ENCODE measurements around the gene GABRR1.

Gene GABRR1

GRCh38 chr6:89180971-89181370, 36.2 kb downstream of the GABRR1 start:
- no peak for DNase-seq (ENCODE audit: low read depth)
- no peak for TF ChIP-seq CTCF (IDR thresholded peaks at IDR 0.05; ENCODE audit: control insufficient read depth, insufficient read depth, low read depth, low read length, missing control alignments)
- H3K4me3 ChIP-seq (ENCODE audit: control insufficient read depth, low read depth, low read length) = no peak overlapping the region

- no peak overlapping the region for H3K4me3 ChIP-seq (ENCODE audit: control insufficient read depth, low read depth, low read length)
- TF ChIP-seq CTCF (IDR thresholded peaks at IDR 0.05; ENCODE audit: control insufficient read depth, insufficient read depth, low read depth, low read length, missing control alignments) = no peak
- DNase-seq (ENCODE audit: low read depth) = no peak
These were observed 37.0 kb downstream of the GABRR1 start for GRCh38 chr6:89180112-89180511.

DNA sequence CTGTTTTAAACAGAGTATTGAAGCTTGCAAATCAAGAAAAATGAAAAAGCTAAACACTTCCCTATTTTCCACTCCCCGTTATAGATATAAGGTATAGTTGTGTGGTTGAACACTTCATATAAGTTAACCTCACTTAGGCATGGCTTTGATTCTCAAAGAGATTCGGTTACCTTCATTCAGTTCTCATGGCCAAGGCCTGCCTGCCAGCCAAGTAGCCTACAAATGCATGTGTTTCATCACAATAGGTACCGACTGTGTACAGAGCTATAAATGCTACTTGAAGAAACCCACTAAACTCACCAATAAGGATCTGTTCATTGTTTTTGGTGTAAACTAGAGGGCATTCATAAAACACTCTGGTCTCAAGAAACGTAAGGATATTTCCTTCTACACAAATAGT, 43.5 kb downstream of the GABRR1 start:
- DNase-seq (ENCODE audit: low read depth) = no peak
- TF ChIP-seq CTCF (IDR thresholded peaks at IDR 0.05; ENCODE audit: control insufficient read depth, insufficient read depth, low read depth, low read length, missing control alignments) = no peak

GRCh38 chr6:89172131-89172530, 45.0 kb downstream of the GABRR1 start:
- DNase-seq (ENCODE audit: low read depth) = no peak
- no peak overlapping the region for H3K4me3 ChIP-seq (ENCODE audit: control insufficient read depth, low read depth, low read length)
- no peak for TF ChIP-seq CTCF (IDR thresholded peaks at IDR 0.05; ENCODE audit: control insufficient read depth, insufficient read depth, low read depth, low read length, missing control alignments)

More for the DNA sequence above, 43.5 kb downstream of the GABRR1 start:
- H3K4me3 ChIP-seq (ENCODE audit: control insufficient read depth, low read depth, low read length) = no peak overlapping the region

- DNase-seq (ENCODE audit: low read depth) = no peak
- H3K4me3 ChIP-seq (ENCODE audit: control insufficient read depth, low read depth, low read length) = no peak overlapping the region
- TF ChIP-seq CTCF (IDR thresholded peaks at IDR 0.05; ENCODE audit: control insufficient read depth, insufficient read depth, low read depth, low read length, missing control alignments) = no peak
These were observed 55.1 kb downstream of the GABRR1 start for GRCh38 chr6:89162047-89162371.

DNA sequence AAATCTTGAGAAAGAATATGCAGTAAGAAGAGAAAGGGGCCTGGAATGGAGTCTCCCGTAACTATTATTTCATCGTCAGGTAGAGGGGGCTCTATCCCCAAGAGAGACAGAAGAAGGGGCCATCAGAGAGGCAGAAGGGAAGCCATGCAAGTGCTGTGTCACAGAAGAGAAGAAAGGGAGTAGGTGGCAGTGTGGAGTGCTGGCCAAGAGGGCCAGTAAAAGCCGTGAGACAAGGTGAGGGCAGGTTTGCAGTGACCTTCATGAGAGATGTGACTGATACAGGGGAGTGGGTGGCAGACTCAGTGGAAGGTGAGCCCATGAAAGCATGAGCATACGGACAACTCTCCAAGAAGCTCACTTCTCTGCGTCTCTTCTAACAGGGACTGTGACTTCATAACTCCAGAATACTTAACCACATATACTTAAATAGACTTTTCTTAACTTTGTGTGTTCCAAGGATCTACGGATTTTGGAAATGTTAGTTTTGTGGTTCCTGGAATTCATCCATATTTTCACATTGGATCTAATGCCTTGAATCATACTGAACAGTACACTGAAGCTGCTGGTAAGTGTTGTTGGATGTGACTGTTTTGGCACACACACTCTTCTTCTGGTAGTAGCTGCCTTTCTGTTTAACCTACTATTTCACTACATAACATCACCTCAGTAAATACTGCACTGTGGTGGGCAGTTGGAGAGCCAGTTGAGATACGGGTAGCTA, 55.7 kb downstream of the GABRR1 start:
- no peak overlapping the region for H3K4me3 ChIP-seq (ENCODE audit: control insufficient read depth, low read depth, low read length)
- DNase-seq (ENCODE audit: low read depth) = no peak
- no peak for TF ChIP-seq CTCF (IDR thresholded peaks at IDR 0.05; ENCODE audit: control insufficient read depth, insufficient read depth, low read depth, low read length, missing control alignments)
